Endothelial cell of umbilical vein (primary cell): ENCODE measurements around the gene TXNRD2.

Experiments used
- EZH2 ChIP-seq: IDR thresholded peaks from 2 replicates; pipeline ENCODE4 v1.6.1; 2012; ENCODE audit warnings: borderline replicate concordance, low read depth, mild to moderate bottlenecking, moderate library complexity, low read length, inconsistent platforms; ENCODE audit not compliant: severe bottlenecking
- FOS ChIP-seq: IDR thresholded peaks from 2 replicates; pipeline ENCODE4 v1.6.1; 2011; ENCODE audit warnings: mild to moderate bottlenecking, low read length, moderate library complexity, borderline replicate concordance; ENCODE audit not compliant: insufficient read depth
- GATA2 ChIP-seq: IDR thresholded peaks from 2 replicates; pipeline ENCODE4 v1.7.0; 2011; ENCODE audit warnings: low read depth, mild to moderate bottlenecking, moderate library complexity, mixed read lengths, low read length; ENCODE audit not compliant: insufficient read length, insufficient read depth
- MYC ChIP-seq: IDR thresholded peaks from one replicate; pipeline ENCODE4 v1.6.1; 2011; ENCODE audit warnings: mild to moderate bottlenecking, low read depth, low read length
- POLR2A ChIP-seq: IDR thresholded peaks from 2 replicates; pipeline ENCODE4 v1.6.1; 2012; ENCODE audit warnings: low read depth, mild to moderate bottlenecking, control low read depth, low read length
- POLR2AphosphoS5 ChIP-seq: IDR thresholded peaks from 2 replicates; pipeline ENCODE4 v1.6.1; 2012; ENCODE audit warnings: low read depth, mild to moderate bottlenecking, control low read depth, low read length, moderate library complexity; ENCODE audit not compliant: insufficient read depth
- TF ChIP-seq, protein P1 (sequence below), 2 donors: IDR thresholded peaks; 1 replicate in 1 of 2; 2 replicates in 1 of 2; pipeline ENCODE4 v1.5.1; 2011; ENCODE audit warnings: low read length in 2 of 2, mild to moderate bottlenecking in 2 of 2, moderate library complexity in 2 of 2, control low read depth in 1 of 2, inconsistent platforms in 1 of 2, low read depth in 1 of 2; ENCODE audit not compliant: insufficient read depth in 1 of 2; ENCODE audit errors: extremely low read depth in 1 of 2
- TF ChIP-seq, protein P2 (sequence below): IDR thresholded peaks from 2 replicates; pipeline ENCODE4 v1.6.1; 2011; ENCODE audit not compliant: insufficient read depth, insufficient read length

DNA sequence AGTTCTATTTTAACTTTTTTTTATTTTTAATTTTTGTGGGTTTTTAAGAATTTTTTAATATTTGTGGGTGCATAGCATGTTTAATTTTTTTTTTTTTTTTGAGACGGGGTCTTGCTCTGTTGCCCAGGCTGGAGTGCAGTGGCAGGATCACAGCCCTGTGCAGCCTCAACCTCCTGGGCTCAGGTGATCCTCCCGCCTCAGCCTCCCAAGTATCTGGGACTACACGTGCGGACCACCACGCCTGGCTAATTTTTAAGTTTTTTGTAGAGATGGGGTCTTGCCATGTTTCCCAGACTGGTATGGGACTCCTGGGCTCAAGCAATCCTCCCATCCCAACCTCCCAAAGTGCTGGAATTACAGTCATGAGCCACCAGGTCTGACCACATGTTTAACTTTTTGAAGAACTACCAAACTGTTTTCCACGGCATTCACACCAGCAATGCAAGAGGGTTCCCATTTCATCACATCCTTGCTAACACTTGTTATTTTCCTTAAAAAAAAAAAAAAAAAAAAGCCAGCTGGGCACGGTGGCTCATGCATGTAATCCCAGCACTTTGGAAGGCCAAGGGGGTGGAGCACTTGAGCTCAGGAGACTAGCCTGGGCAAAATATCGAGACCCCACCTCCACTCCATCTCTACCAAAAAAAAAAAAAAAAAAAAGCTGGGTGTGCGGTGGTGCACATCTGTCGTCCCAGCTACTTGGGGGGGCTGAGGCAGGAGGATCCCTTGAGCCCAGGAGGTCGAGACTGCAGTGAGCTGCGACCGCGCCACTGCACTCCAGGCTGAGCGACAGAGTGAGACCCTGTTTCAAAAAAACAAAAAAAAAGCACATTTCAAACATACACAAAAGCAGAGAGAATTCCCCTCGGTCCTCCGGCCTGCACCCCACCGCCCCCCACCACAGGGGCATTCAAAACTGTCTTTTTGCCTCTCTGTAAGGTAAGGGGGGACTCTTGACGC, 16.7 kb upstream of the TXNRD2 start:
- TF ChIP-seq, protein P1, sequence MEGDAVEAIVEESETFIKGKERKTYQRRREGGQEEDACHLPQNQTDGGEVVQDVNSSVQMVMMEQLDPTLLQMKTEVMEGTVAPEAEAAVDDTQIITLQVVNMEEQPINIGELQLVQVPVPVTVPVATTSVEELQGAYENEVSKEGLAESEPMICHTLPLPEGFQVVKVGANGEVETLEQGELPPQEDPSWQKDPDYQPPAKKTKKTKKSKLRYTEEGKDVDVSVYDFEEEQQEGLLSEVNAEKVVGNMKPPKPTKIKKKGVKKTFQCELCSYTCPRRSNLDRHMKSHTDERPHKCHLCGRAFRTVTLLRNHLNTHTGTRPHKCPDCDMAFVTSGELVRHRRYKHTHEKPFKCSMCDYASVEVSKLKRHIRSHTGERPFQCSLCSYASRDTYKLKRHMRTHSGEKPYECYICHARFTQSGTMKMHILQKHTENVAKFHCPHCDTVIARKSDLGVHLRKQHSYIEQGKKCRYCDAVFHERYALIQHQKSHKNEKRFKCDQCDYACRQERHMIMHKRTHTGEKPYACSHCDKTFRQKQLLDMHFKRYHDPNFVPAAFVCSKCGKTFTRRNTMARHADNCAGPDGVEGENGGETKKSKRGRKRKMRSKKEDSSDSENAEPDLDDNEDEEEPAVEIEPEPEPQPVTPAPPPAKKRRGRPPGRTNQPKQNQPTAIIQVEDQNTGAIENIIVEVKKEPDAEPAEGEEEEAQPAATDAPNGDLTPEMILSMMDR (IDR thresholded peaks at IDR 0.05; ENCODE audit: extremely low read depth in 1 of 2, insufficient read depth in 1 of 2, low read depth in 1 of 2, low read length in 2 of 2), result no peak
- no peak for TF ChIP-seq POLR2AphosphoS5
- no peak for TF ChIP-seq POLR2A
- TF ChIP-seq, protein P2, sequence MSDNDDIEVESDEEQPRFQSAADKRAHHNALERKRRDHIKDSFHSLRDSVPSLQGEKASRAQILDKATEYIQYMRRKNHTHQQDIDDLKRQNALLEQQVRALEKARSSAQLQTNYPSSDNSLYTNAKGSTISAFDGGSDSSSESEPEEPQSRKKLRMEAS, result no peak
- TF ChIP-seq EZH2, result no peak
- TF ChIP-seq FOS, result no peak
- no peak for TF ChIP-seq MYC
- no peak for TF ChIP-seq GATA2
